ENCODE results near the gene STK40. TPM values are rescaled to one million over a fixed set of nuclear protein-coding genes. Genes with fewer than 3 reads are reported as not detected.

Gene STK40
- total and polyA plus RNA-seq, 8 donors = 21.2 to 68.1 (median 37.6) TPM

GRCh38 chr1:36390411-36390810 lies 4.7 kb upstream of the STK40 start:
- no peaks in the 10 kb centered on the region for H3K9me3 ChIP-seq
- DNase-seq = no peak
- 88 to 94% methylated on average over 2 of the region's 2 CpGs for WGBS, 2 donors
- peaks cover 0 to 8% (median 7%) of the 10 kb centered on the region in 3 donors for H3K4me1 ChIP-seq
- no peaks in the 10 kb centered on the region for H3K27me3 ChIP-seq
- H3K36me3 ChIP-seq = peaks cover 0 to 10% (median 6%) of the 10 kb centered on the region in 3 donors
- TF ChIP-seq CTCF (IDR thresholded peaks at IDR 0.05) = no peak
- intact Hi-C loops (cut with DNase I) = no loop called here
- H3K4me3 ChIP-seq = no peak overlapping the region
- H3K27ac ChIP-seq = no peak overlapping the region
- no peak for FAIRE-seq
- no peak for ATAC-seq

GRCh38 chr1:36389999-36390398 lies 4.3 kb upstream of the STK40 start:
- H3K4me3 ChIP-seq = no peak overlapping the region
- 94 to 98% methylated on average over 1 of the region's 1 CpG for WGBS, 2 donors
- DNase-seq (no peak), FAIRE-seq (no peak), ATAC-seq (no peak)
- H3K27ac ChIP-seq = no peak overlapping the region
- H3K36me3 ChIP-seq = peaks cover 0 to 10% (median 6%) of the 10 kb centered on the region in 3 donors
- peaks cover 0 to 8% (median 7%) of the 10 kb centered on the region in 3 donors for H3K4me1 ChIP-seq
- intact Hi-C loops (cut with DNase I) = no loop called here
- TF ChIP-seq CTCF (IDR thresholded peaks at IDR 0.05) = no peak
- no peaks in the 10 kb centered on the region for H3K27me3 ChIP-seq
- H3K9me3 ChIP-seq = no peaks in the 10 kb centered on the region

- Histone ChIP-seq H3K36me3 (peaks cover 0 to 10% (median 6%) of the 10 kb centered on the region in 3 donors), H3K9me3 (no peaks in the 10 kb centered on the region), H3K27ac (no peak overlapping the region), H3K27me3 (no peaks in the 10 kb centered on the region), H3K4me3 (no peak overlapping the region), H3K4me1 (peaks cover 3 to 12% (median 12%) of the 10 kb centered on the region in 3 donors)
- DNase-seq = no peak
- no peak for FAIRE-seq
- intact Hi-C loops (cut with DNase I) = no loop called here
- no peak for ATAC-seq
- WGBS, 2 donors = 82 to 86% methylated on average over 2 of the region's 2 CpGs
- no peak for TF ChIP-seq CTCF (IDR thresholded peaks at IDR 0.05)
Observed at GRCh38 chr1:36389261-36389660, 3.5 kb upstream of the STK40 start.

- Histone ChIP-seq H3K4me1 (peaks cover 19 to 30% (median 29%) of the 10 kb centered on the region in 3 donors), H3K36me3 (no peaks in the 10 kb centered on the region), H3K27ac (peak overlapping the region; percentile 93 to 99 (median 97)), H3K9me3 (no peaks in the 10 kb centered on the region), H3K27me3 (no peaks in the 10 kb centered on the region), H3K4me3 (peak overlapping the region in 2 of 4 donors; percentile 86 to 99)
- FAIRE-seq (no peak), ATAC-seq (no peak), DNase-seq (peak in 1 of 6 donors; percentile 17)
- no peak for TF ChIP-seq CTCF (IDR thresholded peaks at IDR 0.05)
- intact Hi-C loops (cut with DNase I) = no loop called here
- WGBS, 2 donors = 75 to 81% methylated on average over 10 of the region's 10 CpGs
Observed at GRCh38 chr1:36387141-36387949, 1.6 kb upstream of the STK40 start.

All from pancreas (tissue), 10 donors.